K562 (cell line): ENCODE measurements around the gene CARD8. TPM values are rescaled to one million over a fixed set of nuclear protein-coding genes. Genes with fewer than 3 reads are reported as not detected.

ENCODE experiments used
- CCNT2 ChIP-seq: IDR thresholded peaks from 2 replicates; pipeline ENCODE4 v1.6.1; 2011; ENCODE audit warnings: borderline replicate concordance, low read depth, mild to moderate bottlenecking, moderate library complexity, mixed read lengths, low read length; ENCODE audit not compliant: insufficient read length; ENCODE audit errors: extremely low read depth
- FOXJ3 ChIP-seq: sonication (generic); formaldehyde crosslinking; IDR thresholded peaks from 2 replicates; pipeline ENCODE4 v1.4.0; 2020; ENCODE audit warnings: mild to moderate bottlenecking, missing genetic modification reagents
- NFATC3 ChIP-seq: fragments of 450-650 bp; IDR thresholded peaks from 2 replicates; pipeline ENCODE4 v1.6.1; 2017; ENCODE audit warnings: mild to moderate bottlenecking
- RNF2 ChIP-seq: sonication (generic); IDR thresholded peaks from 2 replicates; pipeline ENCODE4 v1.6.1; 2016
- TEAD2 ChIP-seq: fragments of 450-650 bp; IDR thresholded peaks from 2 replicates; pipeline ENCODE4 v1.6.1; 2016; ENCODE audit warnings: missing genetic modification characterization, control low read depth, missing compliant biosample characterization
- ZNF57 ChIP-seq: fragments of 450-650 bp; formaldehyde crosslinking; IDR thresholded peaks from 2 replicates; pipeline ENCODE4 v1.4.0; 2020; ENCODE audit warnings: mild to moderate bottlenecking, moderate library complexity
- polyA plus RNA-seq, 8 experiments: library from polyadenylated mRNA; depleted of rRNA in 4 of 8; stranded (reverse) in 5 of 8; unstranded in 3 of 8; fragments of >200 nt; fragmentation: Nextera tagmentation in 2 of 8; fragmentation: Illumina TruSeq in 1 of 8; extraction: Ambion mirVana in 2 of 8; extraction: Trizol in 1 of 8; gene quantifications; 2 replicates each; pipeline versions ENCODE4 v1.2.1 to v1.2.3, GENCODE V29; 2011 to 2014; ENCODE audit warnings: inconsistent platforms in 1 of 8, missing spikeins in 1 of 8
- total RNA-seq, 7 experiments: library from RNA; depleted of rRNA in 6 of 7; stranded (reverse); fragments of >200 nt in 6 of 7; fragmentation: Illumina TruSeq in 2 of 7; extraction: Trizol in 2 of 7; gene quantifications; 2 replicates each; pipeline versions ENCODE4 v1.2.1 to v1.2.3, GENCODE V29; 2011 to 2021; ENCODE audit warnings: low replicate concordance in 1 of 7
- TF ChIP-seq, protein P1 (sequence below): sonication (generic); formaldehyde crosslinking; IDR thresholded peaks from 2 replicates; pipeline ENCODE4 v1.8.0; 2023; ENCODE audit warnings: missing genetic modification reagents, mild to moderate bottlenecking, borderline replicate concordance
- TF ChIP-seq, protein P2 (sequence below): fragments of 250-450 bp; sonication (Bioruptor Pico); IDR thresholded peaks from 2 replicates; pipeline ENCODE4 v1.4.0; 2020; ENCODE audit warnings: mild to moderate bottlenecking, moderate library complexity
- TF ChIP-seq, protein P3 (sequence below): fragments of 450-650 bp; IDR thresholded peaks from 2 replicates; pipeline ENCODE4 v1.6.1; 2016; ENCODE audit warnings: missing biosample characterization, missing genetic modification characterization
- TF ChIP-seq, protein P4 (sequence below): fragments of 450-650 bp; formaldehyde crosslinking; IDR thresholded peaks from 2 replicates; pipeline ENCODE4 v1.4.0; 2022; ENCODE audit warnings: mild to moderate bottlenecking, moderate library complexity

The CARD8 gene
- total and polyA plus RNA-seq, 9 of the 15 experiments (the other 6 are each of a cell fraction or from before 2014, with no cell fraction given): 11.5 to 26.4 (median 20.8) TPM

DNA sequence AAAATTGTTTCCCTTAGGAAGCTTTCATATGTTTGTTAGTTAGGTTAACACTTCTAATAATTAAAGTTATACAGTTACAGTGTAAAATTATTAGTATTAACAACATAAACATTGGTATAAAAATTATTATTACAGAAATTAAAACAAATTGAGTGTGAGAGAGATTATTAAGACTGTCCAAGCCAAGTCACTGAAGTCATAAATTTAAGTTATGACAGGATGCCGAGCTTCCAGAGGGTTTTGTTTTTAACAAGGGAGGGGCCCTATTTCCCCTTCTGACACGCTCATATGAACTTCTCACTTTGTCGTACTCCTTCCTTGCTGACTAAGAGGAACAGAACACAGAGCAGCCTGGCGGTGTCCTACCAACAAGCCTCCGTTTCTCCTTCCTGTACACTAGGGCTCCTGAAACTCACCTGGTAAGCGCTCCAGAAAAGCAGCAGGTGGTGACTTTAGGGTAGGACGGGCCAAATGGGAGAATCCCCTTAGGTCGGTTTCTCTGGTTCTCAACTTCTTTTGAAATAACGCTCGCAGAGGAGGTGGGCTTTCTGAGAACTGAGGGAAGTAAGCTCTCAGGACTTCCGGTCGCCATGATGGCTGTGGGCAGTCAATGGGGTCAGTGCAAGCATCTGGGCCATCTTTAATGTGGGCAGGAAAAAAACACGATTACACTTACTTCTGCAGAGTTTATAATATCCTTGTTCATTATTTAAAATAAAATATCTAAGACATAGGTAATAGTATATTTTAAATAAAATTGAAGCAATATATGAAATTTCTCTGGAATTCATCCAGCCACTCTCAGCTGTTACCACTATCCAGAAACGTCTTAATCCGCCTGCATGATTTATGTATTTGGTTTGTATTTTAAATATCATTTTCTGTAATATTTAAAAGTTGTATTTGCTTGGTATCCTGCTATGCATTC, at the start of gene CARD8 (continued):
- TF ChIP-seq, protein P1, sequence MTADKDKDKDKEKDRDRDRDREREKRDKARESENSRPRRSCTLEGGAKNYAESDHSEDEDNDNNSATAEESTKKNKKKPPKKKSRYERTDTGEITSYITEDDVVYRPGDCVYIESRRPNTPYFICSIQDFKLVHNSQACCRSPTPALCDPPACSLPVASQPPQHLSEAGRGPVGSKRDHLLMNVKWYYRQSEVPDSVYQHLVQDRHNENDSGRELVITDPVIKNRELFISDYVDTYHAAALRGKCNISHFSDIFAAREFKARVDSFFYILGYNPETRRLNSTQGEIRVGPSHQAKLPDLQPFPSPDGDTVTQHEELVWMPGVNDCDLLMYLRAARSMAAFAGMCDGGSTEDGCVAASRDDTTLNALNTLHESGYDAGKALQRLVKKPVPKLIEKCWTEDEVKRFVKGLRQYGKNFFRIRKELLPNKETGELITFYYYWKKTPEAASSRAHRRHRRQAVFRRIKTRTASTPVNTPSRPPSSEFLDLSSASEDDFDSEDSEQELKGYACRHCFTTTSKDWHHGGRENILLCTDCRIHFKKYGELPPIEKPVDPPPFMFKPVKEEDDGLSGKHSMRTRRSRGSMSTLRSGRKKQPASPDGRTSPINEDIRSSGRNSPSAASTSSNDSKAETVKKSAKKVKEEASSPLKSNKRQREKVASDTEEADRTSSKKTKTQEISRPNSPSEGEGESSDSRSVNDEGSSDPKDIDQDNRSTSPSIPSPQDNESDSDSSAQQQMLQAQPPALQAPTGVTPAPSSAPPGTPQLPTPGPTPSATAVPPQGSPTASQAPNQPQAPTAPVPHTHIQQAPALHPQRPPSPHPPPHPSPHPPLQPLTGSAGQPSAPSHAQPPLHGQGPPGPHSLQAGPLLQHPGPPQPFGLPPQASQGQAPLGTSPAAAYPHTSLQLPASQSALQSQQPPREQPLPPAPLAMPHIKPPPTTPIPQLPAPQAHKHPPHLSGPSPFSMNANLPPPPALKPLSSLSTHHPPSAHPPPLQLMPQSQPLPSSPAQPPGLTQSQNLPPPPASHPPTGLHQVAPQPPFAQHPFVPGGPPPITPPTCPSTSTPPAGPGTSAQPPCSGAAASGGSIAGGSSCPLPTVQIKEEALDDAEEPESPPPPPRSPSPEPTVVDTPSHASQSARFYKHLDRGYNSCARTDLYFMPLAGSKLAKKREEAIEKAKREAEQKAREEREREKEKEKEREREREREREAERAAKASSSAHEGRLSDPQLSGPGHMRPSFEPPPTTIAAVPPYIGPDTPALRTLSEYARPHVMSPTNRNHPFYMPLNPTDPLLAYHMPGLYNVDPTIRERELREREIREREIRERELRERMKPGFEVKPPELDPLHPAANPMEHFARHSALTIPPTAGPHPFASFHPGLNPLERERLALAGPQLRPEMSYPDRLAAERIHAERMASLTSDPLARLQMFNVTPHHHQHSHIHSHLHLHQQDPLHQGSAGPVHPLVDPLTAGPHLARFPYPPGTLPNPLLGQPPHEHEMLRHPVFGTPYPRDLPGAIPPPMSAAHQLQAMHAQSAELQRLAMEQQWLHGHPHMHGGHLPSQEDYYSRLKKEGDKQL (CRISPR knock-in tag): no peak
- TF ChIP-seq, protein P2, sequence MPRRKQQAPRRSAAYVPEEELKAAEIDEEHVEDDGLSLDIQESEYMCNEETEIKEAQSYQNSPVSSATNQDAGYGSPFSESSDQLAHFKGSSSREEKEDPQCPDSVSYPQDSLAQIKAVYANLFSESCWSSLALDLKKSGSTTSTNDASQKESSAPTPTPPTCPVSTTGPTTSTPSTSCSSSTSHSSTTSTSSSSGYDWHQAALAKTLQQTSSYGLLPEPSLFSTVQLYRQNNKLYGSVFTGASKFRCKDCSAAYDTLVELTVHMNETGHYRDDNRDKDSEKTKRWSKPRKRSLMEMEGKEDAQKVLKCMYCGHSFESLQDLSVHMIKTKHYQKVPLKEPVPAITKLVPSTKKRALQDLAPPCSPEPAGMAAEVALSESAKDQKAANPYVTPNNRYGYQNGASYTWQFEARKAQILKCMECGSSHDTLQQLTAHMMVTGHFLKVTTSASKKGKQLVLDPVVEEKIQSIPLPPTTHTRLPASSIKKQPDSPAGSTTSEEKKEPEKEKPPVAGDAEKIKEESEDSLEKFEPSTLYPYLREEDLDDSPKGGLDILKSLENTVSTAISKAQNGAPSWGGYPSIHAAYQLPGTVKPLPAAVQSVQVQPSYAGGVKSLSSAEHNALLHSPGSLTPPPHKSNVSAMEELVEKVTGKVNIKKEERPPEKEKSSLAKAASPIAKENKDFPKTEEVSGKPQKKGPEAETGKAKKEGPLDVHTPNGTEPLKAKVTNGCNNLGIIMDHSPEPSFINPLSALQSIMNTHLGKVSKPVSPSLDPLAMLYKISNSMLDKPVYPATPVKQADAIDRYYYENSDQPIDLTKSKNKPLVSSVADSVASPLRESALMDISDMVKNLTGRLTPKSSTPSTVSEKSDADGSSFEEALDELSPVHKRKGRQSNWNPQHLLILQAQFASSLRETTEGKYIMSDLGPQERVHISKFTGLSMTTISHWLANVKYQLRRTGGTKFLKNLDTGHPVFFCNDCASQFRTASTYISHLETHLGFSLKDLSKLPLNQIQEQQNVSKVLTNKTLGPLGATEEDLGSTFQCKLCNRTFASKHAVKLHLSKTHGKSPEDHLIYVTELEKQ (CRISPR knock-in tag): no peak
- no peak for TF ChIP-seq TEAD2 (tag)
- no peak for TF ChIP-seq ZNF57 (CRISPR knock-in tag)
- TF ChIP-seq FOXJ3: no peak
- no peak; the same call in 1 of the 2 replicates for TF ChIP-seq NFATC3
- no peak for TF ChIP-seq CCNT2
- TF ChIP-seq, protein P3, sequence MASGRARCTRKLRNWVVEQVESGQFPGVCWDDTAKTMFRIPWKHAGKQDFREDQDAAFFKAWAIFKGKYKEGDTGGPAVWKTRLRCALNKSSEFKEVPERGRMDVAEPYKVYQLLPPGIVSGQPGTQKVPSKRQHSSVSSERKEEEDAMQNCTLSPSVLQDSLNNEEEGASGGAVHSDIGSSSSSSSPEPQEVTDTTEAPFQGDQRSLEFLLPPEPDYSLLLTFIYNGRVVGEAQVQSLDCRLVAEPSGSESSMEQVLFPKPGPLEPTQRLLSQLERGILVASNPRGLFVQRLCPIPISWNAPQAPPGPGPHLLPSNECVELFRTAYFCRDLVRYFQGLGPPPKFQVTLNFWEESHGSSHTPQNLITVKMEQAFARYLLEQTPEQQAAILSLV (tag): no peak
- TF ChIP-seq, protein P4, sequence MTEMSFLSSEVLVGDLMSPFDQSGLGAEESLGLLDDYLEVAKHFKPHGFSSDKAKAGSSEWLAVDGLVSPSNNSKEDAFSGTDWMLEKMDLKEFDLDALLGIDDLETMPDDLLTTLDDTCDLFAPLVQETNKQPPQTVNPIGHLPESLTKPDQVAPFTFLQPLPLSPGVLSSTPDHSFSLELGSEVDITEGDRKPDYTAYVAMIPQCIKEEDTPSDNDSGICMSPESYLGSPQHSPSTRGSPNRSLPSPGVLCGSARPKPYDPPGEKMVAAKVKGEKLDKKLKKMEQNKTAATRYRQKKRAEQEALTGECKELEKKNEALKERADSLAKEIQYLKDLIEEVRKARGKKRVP (CRISPR knock-in tag): no peak
- TF ChIP-seq RNF2: peak; percentile 61
